Keratinocyte (primary cell): ENCODE results near the gene ENTPD8. TPM values are rescaled to one million over a fixed set of nuclear protein-coding genes. Genes with fewer than 3 reads are reported as not detected.

ENCODE experiments used
- DNase-seq: peaks from one replicate; pipeline ENCODE4 v3.0.0-alpha.2; 2011; ENCODE audit warnings: low read depth, missing footprints, low spot score
- FAIRE-seq: peaks from 2 replicates; lab custom pipeline; 2011; peaks lifted over from hg19 to GRCh38; lab: Jason Lieb, UNC
- H2AFZ ChIP-seq: 2 replicates; pipeline ENCODE4 v1.6.0; 2012; ENCODE audit warnings: low read length, control low read depth, inconsistent platforms; ENCODE audit not compliant: control insufficient read depth
- H3K27ac ChIP-seq: 2 replicates; pipeline ENCODE4 v1.5.1; 2011; ENCODE audit warnings: low read length; ENCODE audit not compliant: control insufficient read depth, insufficient read depth
- H3K27me3 ChIP-seq: 3 replicates; pipeline ENCODE4 v1.6.0; 2011; ENCODE audit warnings: low read length; ENCODE audit not compliant: control insufficient read depth, insufficient read depth; ENCODE audit errors: extremely low read depth
- H3K36me3 ChIP-seq, 2 experiments: 2 replicates in 1 of 2; 3 replicates in 1 of 2; pipeline ENCODE4 v1.5.1; 2011; ENCODE audit warnings: low read length in 2 of 2, mild to moderate bottlenecking in 1 of 2; ENCODE audit not compliant: control insufficient read depth in 2 of 2, insufficient read depth in 2 of 2; ENCODE audit errors: extremely low read depth in 1 of 2
- H3K4me1 ChIP-seq: 3 replicates; pipeline ENCODE4 v1.5.1; 2011; ENCODE audit warnings: low read length; ENCODE audit not compliant: control insufficient read depth, insufficient read depth; ENCODE audit errors: extremely low read depth
- H3K4me2 ChIP-seq: 3 replicates; pipeline ENCODE4 v1.6.0; 2011; ENCODE audit warnings: low read depth, low read length; ENCODE audit not compliant: control insufficient read depth, insufficient read depth; ENCODE audit errors: extremely low read depth
- H3K4me3 ChIP-seq, 3 experiments: fragments of 200-600 bp in 1 of 3; sonication (generic) in 1 of 3; 2 replicates in 2 of 3; 3 replicates in 1 of 3; pipeline ENCODE4 v1.5.1; 2011 to 2016; ENCODE audit warnings: low read length in 3 of 3, mild to moderate bottlenecking in 3 of 3, control low read depth in 2 of 3, inconsistent platforms in 1 of 3, low read depth in 1 of 3, mixed read lengths in 1 of 3, mixed run types in 1 of 3, moderate library complexity in 1 of 3; ENCODE audit not compliant: control insufficient read depth in 2 of 3, insufficient read depth in 2 of 3; ENCODE audit errors: extremely low read depth in 1 of 3
- H3K79me2 ChIP-seq: 2 replicates; pipeline ENCODE4 v1.6.0; 2012; ENCODE audit warnings: low read length; ENCODE audit not compliant: control insufficient read depth, insufficient read depth
- H3K9ac ChIP-seq: 3 replicates; pipeline ENCODE4 v1.6.0; 2011; ENCODE audit warnings: low read length; ENCODE audit not compliant: control insufficient read depth, insufficient read depth; ENCODE audit errors: extremely low read depth
- H3K9me1 ChIP-seq: 3 replicates; pipeline ENCODE4 v1.6.0; 2011; ENCODE audit warnings: low read length; ENCODE audit not compliant: control insufficient read depth, insufficient read depth; ENCODE audit errors: extremely low read depth
- H3K9me3 ChIP-seq: 2 replicates; pipeline ENCODE4 v1.5.1; 2012; ENCODE audit warnings: low read depth, low read length; ENCODE audit not compliant: control insufficient read depth
- H4K20me1 ChIP-seq: 3 replicates; pipeline ENCODE4 v1.6.0; 2011; ENCODE audit warnings: low read length; ENCODE audit not compliant: control insufficient read depth, insufficient read depth; ENCODE audit errors: extremely low read depth
- CTCF ChIP-seq, 3 experiments: IDR thresholded peaks in 1 of 3; conservative IDR thresholded peaks in 1 of 3; optimal IDR thresholded peaks in 1 of 3; 2 replicates in 2 of 3; 3 replicates in 1 of 3; pipeline versions ENCODE3 to v1.5.1; 2011; ENCODE audit warnings: low read length in 3 of 3, mild to moderate bottlenecking in 3 of 3, moderate library complexity in 2 of 3, control low read depth in 1 of 3, inconsistent platforms in 1 of 3; ENCODE audit not compliant: insufficient read depth in 2 of 3; ENCODE audit errors: extremely low read depth in 1 of 3
- EZH2 ChIP-seq: IDR thresholded peaks from one replicate; pipeline ENCODE4 v1.6.1; 2012; ENCODE audit warnings: inconsistent platforms, mild to moderate bottlenecking, low read length, moderate library complexity
- dilution Hi-C: fragments of 300-500 bp; cut with MboI; formaldehyde crosslinking; loops from one replicate; pipeline ENCODE4 v1.7.0; 2020; ENCODE audit warnings: low sequenced_read_pairs; ENCODE audit not compliant: extremely low pct_ligation_motif_present
- polyA plus RNA-seq, 5 experiments: library from polyadenylated mRNA; depleted of rRNA in 3 of 5; stranded (reverse) in 3 of 5; stranded (forward) in 1 of 5; unstranded in 1 of 5; fragments of >200 nt; gene quantifications; 1 replicate in 1 of 5; 2 replicates in 3 of 5; 3 replicates in 1 of 5; pipeline versions ENCODE4 v1.2.1 to v1.2.3, GENCODE V29; 2011 to 2012; ENCODE audit warnings: missing spikeins in 2 of 5, low read depth in 1 of 5, low replicate concordance in 1 of 5

Gene ENTPD8
- polyA plus RNA-seq, 1 donor (not counting 4 experiments of a cell fraction or from before 2014, with no cell fraction given), result not detected

DNA sequence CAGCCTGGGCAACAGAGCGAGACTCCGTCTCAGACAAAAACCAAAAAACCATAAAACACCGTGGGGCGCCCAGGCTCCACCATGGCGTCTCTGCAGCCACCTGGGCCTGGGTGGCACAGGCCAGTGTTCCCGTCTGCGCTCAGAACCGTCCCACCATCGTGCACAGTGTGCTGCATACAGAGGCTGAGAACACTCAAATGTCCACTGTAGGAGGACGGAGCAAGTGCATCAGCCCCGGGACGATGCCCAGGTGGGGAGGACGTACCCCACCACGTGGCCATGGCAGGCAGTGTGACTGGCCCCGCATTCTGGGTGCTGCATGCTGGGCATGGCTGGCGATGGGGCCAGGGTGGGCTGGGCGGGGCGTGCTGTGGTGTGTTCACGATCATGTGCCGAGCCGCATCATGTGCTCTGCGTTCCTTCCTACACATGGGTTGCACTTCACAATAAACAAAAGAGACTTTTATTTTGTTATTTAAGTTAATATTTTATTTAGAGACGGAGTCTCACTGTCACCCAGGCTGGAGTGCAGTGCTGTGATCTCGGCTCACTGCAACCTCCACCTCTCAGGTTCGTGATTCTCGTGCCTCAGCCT is 56.0 kb downstream of the ENTPD8 start:
- Histone ChIP-seq H3K9me3 (no peaks in the 10 kb centered on the region), H3K9me1 (no peaks in the 10 kb centered on the region), H3K79me2 (no peaks in the 10 kb centered on the region), H3K4me3 (no peak overlapping the region), H3K27ac (no peak overlapping the region), H4K20me1 (no peaks in the 10 kb centered on the region), H3K4me2 (no peak overlapping the region), H3K27me3 (no peaks in the 10 kb centered on the region), H3K36me3 (no peaks in the 10 kb centered on the region), H3K4me1 (no peaks in the 10 kb centered on the region), H3K9ac (no peak overlapping the region), H2AFZ (no peak overlapping the region)
- DNase-seq, result no peak
- TF ChIP-seq EZH2, result no peak
- no peak for TF ChIP-seq CTCF (optimal IDR thresholded peaks at IDR 0.05 in 1 of 3, IDR thresholded peaks at IDR 0.05 in 1 of 3, conservative IDR thresholded peaks at IDR 0.05 in 1 of 3; ENCODE audit: extremely low read depth in 1 of 3, insufficient read depth in 2 of 3, low read length in 3 of 3)
- dilution Hi-C loops, result no loop called here
- no peak for FAIRE-seq

Other genes with a start within 250 kb of the ENTPD8 start
- 1.1 to 2.2 TPM (median 1.6 TPM) in 3 replicates for gene TPRN, start 240.6 kb downstream of the ENTPD8 start, polyA plus RNA-seq
- 22.3 to 36.7 TPM (median 29.2 TPM) in 3 replicates for gene TMEM203, start 235.7 kb downstream of the ENTPD8 start, polyA plus RNA-seq
- gene NDOR1, start 235.7 kb downstream of the ENTPD8 start, polyA plus RNA-seq, result 3.9 to 6.0 TPM (median 5.5 TPM) in 3 replicates
- 0.15 to 0.19 TPM in 2 of 3 replicates, not detected in the other for gene RNF208, start 219.1 kb downstream of the ENTPD8 start, polyA plus RNA-seq
- gene CYSRT1, start 216.2 kb downstream of the ENTPD8 start, polyA plus RNA-seq, result 0.80 to 1.8 TPM (median 1.2 TPM) in 3 replicates
- not detected in 3 replicates for gene RNF224, start 213.9 kb downstream of the ENTPD8 start, polyA plus RNA-seq
- gene SLC34A3, start 210.5 kb downstream of the ENTPD8 start, polyA plus RNA-seq, result 0.03 TPM in 1 of 3 replicates, not detected in the others
- gene TUBB4B, start 200.1 kb downstream of the ENTPD8 start, polyA plus RNA-seq, result 390 to 693 TPM (median 440 TPM) in 3 replicates
- not detected in 3 replicates for gene STPG3, start 190.1 kb downstream of the ENTPD8 start, polyA plus RNA-seq
- 25.1 to 40.2 TPM (median 35.0 TPM) in 3 replicates for gene NELFB, start 186.0 kb downstream of the ENTPD8 start, polyA plus RNA-seq
- gene TOR4A, start 163.6 kb downstream of the ENTPD8 start, polyA plus RNA-seq, result 5.8 to 9.8 TPM (median 7.8 TPM) in 3 replicates
- gene NRARP, start 139.1 kb downstream of the ENTPD8 start, polyA plus RNA-seq, result 0.43 to 2.4 TPM (median 2.2 TPM) in 3 replicates
- gene EXD3, start 18.2 kb downstream of the ENTPD8 start, polyA plus RNA-seq, result 1.5 to 5.4 TPM (median 1.9 TPM) in 3 replicates
- gene NOXA1, start 18.0 kb downstream of the ENTPD8 start, polyA plus RNA-seq, result 0.07 to 0.33 TPM (median 0.09 TPM) in 3 replicates
- gene NSMF, start 18.0 kb upstream of the ENTPD8 start, polyA plus RNA-seq, result 29.5 to 46.6 TPM (median 33.1 TPM) in 3 replicates
- gene PNPLA7, start 109.0 kb upstream of the ENTPD8 start, polyA plus RNA-seq, result 0.17 to 0.34 TPM (median 0.18 TPM) in 3 replicates
- gene MRPL41, start 110.5 kb upstream of the ENTPD8 start, polyA plus RNA-seq, result 18.1 to 33.0 TPM (median 21.0 TPM) in 3 replicates
- gene DPH7, start 137.6 kb upstream of the ENTPD8 start, polyA plus RNA-seq, result 25.3 to 32.4 TPM (median 26.2 TPM) in 3 replicates
- gene ZMYND19, start 149.2 kb upstream of the ENTPD8 start, polyA plus RNA-seq, result 25.8 to 28.1 TPM (median 27.8 TPM) in 3 replicates
- 94.7 to 163 TPM (median 102 TPM) in 3 replicates for gene ARRDC1, start 164.3 kb upstream of the ENTPD8 start, polyA plus RNA-seq
- gene EHMT1, start 177.6 kb upstream of the ENTPD8 start, polyA plus RNA-seq, result 25.4 to 34.0 TPM (median 25.9 TPM) in 3 replicates